Anterior cingulate cortex (tissue), 58 donors: Measurements from ENCODE around the gene PARN.

Experiments
- DNase-seq, 58 donors: peaks; one replicate each; lab custom pipeline; 2025; lab: John Stamatoyannopoulos, UW

Gene PARN

DNA sequence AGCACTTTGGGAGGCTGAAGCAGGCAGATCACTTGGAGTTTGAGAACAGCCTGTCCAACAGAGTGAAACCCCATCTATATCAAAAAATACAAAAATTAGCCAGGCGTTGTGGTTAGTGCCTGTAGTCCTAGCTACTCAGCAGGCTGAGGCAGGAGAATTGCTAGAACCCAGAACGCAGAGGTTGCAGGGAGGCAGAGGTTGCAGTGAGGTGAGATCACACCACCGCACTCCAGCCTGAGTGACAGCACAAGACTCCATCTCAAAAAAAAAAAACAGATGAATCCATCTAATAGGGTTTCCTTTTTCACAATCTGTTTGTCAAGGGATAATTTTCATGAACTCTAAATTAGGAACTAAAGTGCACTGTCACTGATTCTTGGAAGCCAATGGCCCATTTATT is 99.0 kb downstream of the PARN start:
- DNase-seq: no peak

DNA sequence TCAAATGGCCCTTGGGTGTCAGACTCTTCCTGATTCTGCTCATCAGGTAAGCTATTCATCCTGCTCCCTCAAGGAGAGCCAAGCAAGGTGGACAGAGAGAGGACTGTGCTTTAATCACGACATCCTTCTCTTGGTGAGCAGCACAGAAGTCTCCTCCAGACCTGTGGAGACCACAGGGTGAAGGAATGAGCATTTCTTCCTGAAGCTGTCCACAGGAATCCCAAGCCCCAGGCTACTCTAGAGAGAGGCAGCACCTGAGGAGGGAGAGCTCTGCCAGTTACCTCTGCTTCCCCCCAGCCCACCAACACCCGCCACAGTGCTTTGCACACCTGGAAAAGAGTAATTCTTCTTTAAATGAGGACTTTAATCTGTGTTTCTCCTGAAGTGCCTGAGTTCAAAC is 100.0 kb downstream of the PARN start:
- no peak for DNase-seq

DNA sequence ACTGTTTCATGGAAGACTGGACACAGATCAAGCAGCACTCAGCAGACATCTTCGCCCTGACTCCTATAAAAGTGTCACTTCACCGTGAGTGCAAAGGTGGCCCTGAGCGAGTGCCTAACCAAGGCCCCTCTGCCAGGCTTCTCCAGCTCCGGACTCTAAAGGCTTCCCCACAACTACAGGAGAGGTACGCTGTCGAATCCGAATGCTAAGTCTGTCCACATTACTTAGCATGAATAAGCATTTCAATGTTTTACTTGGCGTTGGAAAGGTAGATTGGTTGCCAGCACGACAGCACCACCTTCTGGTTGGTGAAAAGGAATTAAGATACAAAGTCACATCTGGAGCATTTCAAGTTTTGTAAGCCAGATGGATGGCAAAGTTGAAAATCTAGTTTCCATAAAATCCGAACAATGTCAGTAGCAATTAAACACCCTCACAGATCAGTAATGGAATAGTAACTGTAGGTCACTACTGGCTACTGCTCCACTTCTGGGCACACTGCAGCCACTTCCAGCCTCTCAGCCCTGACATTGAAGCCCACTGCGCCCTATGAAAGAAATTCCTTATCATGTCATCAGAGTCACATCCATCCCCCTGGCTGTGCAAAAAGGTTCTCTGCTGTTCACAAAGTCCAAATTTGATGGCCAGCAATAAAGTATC is 100.9 kb downstream of the PARN start:
- DNase-seq: peak in 54 of 58 donors; percentile 6 to 84 (median 42)

DNA sequence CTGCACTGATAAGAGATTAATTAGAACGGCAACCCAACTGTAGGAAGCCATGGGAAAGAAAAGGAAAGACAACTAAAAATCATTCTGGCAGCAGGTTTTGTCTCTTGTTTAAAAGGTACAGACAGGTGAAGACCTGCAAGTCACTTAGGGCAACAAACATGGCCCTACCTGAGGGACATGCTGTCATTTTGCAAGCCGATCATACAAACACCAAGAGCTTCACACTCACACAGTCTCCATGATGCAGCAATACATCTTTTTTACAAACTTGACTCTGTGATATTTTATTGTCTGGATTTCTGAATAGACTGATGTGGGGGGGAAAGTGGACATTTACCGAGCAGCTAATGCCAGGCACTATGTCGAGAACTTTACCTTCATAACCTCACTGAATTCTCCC is 101.8 kb downstream of the PARN start:
- no peak for DNase-seq

DNA sequence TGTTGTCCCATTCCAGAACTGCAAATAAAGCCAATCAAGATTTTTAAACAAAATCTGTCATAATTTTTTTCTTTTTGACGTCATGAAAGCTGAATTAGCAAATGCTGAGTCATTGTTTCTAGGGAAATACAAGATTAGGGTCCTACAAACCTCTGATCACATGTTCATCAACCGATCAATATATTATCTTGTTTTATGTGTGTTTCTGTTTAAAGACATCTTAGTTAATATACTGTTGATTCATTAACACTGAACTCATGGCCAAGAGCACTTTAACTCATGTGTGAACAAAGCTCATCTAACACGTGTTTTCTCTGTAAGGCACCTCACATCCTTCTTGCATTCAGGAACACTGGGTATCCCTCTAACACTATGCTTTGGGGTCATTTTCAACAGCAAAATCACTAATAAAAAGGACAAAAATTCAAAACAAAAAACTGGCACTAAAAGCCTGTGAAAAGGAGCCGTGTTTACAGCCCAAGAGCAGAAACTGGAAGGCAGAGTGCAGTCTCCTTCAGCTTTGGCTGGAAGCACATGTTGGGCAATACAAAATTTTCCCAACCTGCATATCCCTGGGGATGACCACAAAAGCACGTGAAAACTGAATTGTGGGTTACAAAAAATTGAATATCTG is 102.5 kb downstream of the PARN start:
- no peak for DNase-seq

GRCh38 chr16:14525596-14525995 is 104.5 kb downstream of the PARN start:
- no peak for DNase-seq

DNA sequence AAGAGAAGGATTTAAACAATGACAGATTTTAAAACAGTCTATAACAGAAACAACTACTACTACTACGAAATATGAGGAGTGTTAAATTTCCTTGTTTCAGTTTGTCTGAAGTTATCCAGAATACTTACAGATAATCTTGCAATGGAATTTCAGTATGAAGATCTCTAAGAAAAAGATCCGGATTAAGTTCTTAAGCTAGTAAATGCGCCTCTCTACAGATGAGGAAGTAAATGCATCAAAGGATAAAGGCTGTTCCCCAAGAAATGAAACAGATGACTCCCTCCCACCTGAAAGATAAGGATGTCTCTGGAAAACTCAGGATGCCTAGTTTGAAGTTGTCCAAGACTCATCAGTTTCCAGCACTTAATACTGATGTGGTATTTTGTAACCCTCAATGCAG is 105.1 kb downstream of the PARN start:
- DNase-seq: no peak

GRCh38 chr16:14523632-14524031 is 106.4 kb downstream of the PARN start:
- no peak for DNase-seq

- no peak for DNase-seq
Observed at GRCh38 chr16:14522671-14523070, 107.4 kb downstream of the PARN start.

DNA sequence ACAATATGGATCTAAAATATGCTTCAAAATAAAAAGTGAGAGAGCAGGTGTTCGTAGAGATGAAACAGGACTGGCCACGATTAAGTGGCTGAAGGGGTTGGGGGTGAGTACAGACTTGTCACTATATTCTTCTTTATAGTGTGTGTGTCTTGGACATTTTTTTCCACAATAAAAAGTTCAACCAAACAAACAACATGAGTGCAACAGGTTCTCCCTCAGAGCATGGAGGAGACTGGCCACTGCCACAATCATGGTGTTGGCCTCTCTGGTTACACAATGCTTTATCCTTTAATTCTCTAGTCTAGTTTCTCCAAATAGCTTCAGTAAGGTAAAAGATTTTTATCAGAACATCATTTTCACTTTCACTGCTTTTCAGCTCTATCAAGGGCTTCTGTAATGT is 109.3 kb downstream of the PARN start:
- DNase-seq: no peak

GRCh38 chr16:14514967-14515366 is 115.1 kb downstream of the PARN start:
- no peak for DNase-seq

DNA sequence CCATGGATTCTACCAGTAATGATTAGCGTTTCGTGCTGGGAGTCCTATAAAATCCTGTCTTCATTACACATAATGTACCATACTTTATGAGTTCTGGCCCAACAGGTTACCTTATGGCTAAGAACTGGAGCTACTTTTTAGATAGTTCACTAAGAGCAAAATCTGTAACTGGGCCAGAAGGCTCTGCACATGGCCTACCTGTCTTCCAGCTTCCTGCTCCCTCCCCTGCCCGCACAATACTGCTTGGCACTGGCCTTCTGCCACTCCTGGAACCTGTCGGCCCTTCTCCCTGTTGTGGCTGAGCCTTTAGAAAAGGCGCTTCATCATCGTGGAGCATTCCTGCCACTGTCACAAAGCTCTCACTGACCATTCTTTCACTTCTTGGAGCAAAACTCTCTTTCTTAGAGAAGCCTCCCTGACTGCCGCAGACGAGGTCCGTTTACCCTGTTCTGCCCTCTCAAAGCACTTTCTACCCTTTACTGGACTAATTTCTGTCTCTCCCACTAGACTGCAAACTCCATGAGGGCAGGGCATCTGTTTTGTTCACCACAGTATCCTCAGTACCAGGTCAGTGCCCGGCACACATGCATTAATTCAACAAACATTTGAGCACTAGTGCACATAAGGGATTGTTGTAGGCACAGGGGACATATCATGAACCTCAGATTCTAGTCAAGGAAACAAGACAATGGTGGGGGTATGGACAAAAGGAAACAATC is 116.5 kb downstream of the PARN start:
- no peak for DNase-seq

DNA sequence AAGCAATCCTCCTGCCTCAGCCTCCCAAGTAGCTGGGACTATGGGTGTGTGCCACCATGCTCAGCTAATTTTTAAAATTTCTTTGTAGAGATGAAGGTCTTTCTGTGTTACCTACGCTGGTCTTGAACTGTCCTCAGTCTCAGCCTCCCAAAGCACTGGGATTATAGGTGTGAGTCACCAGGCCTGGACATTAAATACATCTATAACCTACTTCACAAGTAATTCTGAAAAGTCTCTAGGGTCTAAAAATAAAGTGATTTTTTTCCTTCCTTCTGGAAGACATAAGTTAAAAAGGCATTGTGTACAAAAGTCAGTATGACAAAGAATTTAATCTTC is 118.3 kb downstream of the PARN start:
- no peak for DNase-seq

- DNase-seq: no peak
Observed at GRCh38 chr16:14510939-14511799, 118.9 kb downstream of the PARN start.

- no peak for DNase-seq
Observed at GRCh38 chr16:14510581-14510938, 119.5 kb downstream of the PARN start.

- no peak for DNase-seq
Observed at GRCh38 chr16:14509675-14510132, 120.4 kb downstream of the PARN start.

GRCh38 chr16:14509055-14509454 is 121.0 kb downstream of the PARN start:
- DNase-seq: no peak

DNA sequence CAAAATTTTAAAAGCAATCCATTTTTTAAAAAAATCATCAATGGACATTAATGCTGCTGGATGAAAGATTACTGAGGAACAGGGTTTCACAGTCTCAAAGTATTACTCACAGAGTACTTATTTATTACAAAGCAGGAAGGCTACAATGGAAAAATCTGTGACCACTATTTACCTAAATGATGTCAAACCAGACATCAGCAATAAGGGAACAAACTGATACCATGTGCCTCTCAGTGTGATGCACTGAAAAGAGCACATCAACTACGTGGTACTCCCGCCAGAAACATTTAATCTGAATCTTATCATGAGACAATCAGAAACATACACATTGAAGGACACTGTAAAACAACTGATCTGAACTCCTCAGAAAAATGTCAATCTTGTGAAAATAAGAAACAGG is 124.2 kb downstream of the PARN start:
- no peak for DNase-seq

DNA sequence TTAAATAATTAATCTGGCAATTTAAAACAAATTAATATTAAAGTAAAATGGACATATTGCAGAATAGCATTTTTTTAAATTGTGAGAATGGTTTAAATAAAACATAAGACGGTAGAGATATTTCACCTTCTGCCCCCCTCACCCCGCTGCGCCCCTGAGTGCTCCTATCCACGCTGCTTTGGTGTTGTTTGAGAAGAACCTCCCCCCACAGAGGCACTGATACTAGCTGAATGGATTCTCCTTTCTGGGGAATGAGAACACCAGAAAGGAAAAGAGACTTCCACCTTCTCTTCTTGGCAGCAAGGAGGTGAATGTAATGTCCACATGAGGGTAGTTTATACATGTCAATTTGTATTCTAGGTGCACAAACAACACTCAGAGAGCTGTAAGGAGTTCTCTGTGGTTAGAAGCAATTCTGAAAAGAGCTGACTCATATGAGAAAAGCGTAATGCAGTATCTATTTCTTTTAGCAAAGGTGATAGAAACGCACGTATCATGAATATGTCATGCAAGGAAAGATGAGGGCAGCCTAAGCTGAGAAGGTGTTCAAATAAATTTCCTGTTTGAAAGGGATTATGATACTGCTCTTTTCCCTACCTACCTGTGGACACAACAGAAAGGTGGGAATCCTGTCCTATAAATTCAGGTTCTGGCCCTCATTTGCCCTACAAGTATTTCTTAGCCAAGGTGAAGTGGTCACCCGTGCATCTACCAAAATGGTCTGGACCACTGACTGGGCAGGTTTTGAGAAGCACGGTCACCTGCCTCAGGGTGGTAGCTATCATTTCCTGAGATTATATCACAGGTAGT is 126.9 kb downstream of the PARN start:
- no peak for DNase-seq

DNA sequence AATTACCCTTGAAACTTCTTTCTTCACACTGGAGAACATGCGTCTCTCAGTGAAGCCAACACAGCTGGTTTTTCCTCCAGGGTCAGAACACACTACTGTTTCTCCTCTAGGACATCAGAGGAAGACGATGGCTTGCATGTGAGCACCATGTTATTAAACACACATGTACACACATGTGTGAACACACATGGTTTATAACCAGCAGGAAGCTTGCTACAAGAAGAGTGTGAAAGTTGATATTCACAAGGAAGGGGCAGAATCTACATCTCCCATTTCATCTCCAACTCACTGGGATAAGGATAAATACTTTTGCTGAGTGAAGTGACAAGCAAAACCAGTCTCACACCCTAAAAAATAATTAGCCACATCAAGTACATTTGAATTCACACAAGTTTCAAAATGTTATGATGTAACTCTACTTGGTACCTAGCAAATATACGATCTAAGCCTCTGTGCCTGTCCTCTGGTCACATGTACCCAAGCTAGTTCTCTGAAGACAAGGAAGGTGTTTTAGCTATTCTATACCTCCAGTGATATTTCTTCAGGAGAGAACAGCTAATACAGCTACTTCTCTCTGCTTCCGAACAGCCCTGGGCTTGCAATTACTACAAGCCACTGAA is 127.7 kb downstream of the PARN start:
- no peak for DNase-seq
